GM23338 (cell line): ENCODE results near the gene SH3PXD2B. TPM values are rescaled to one million over a fixed set of nuclear protein-coding genes. Genes with fewer than 3 reads are reported as not detected.

Source experiments
- ATAC-seq: fragments of 200-7000 bp; cut with Tn5 transposase; 3 replicates; pipeline ENCODE4 v1.9.1; 2020
- DNase-seq: peaks from one replicate; pipeline ENCODE4 v3.0.0-alpha.2; 2015; ENCODE audit warnings: low spot score
- H2AFZ ChIP-seq: fragments of 200-600 bp; sonication (generic); 2 replicates; pipeline ENCODE4 v1.8.0; 2016; ENCODE audit warnings: antibody characterized with exemption, mild to moderate bottlenecking, moderate library complexity
- H3F3A ChIP-seq: fragments of 200-600 bp; sonication (generic); replicated peaks from 2 replicates; pipeline ENCODE4 v1.8.0; 2017; ENCODE audit warnings: antibody characterized with exemption, mixed run types, low read depth
- H3K27ac ChIP-seq: fragments of 200-600 bp; sonication (generic); 2 replicates; pipeline ENCODE4 v1.6.1; 2016; ENCODE audit warnings: low read depth
- H3K27me3 ChIP-seq: fragments of 200-600 bp; sonication (generic); 2 replicates; pipeline ENCODE4 v1.8.0; 2016; ENCODE audit warnings: mild to moderate bottlenecking, mixed run types, moderate library complexity; ENCODE audit not compliant: insufficient read depth
- H3K36me3 ChIP-seq: fragments of 200-600 bp; sonication (generic); 2 replicates; pipeline ENCODE4 v1.8.0; 2016; ENCODE audit warnings: mild to moderate bottlenecking; ENCODE audit not compliant: insufficient read depth
- H3K4me1 ChIP-seq: fragments of 200-600 bp; sonication (generic); 2 replicates; pipeline ENCODE4 v1.8.0; 2016; ENCODE audit warnings: mild to moderate bottlenecking, moderate library complexity; ENCODE audit not compliant: insufficient read depth
- H3K4me2 ChIP-seq: fragments of 200-600 bp; sonication (generic); 2 replicates; pipeline ENCODE4 v1.7.1; 2017; ENCODE audit warnings: mixed run types
- H3K4me3 ChIP-seq: fragments of 200-600 bp; sonication (generic); 2 replicates; pipeline ENCODE4 v1.6.1; 2016; ENCODE audit warnings: mixed run types
- H3K79me2 ChIP-seq: fragments of 200-600 bp; sonication (generic); replicated peaks from 2 replicates; pipeline ENCODE4 v1.8.0; 2017; ENCODE audit warnings: mild to moderate bottlenecking; ENCODE audit not compliant: insufficient read depth
- H3K9me2 ChIP-seq: fragments of 200-600 bp; sonication (generic); 2 replicates; pipeline ENCODE4 v1.8.0; 2017; ENCODE audit not compliant: insufficient read depth
- H4K20me1 ChIP-seq: fragments of 200-600 bp; sonication (generic); replicated peaks from 2 replicates; pipeline ENCODE4 v1.8.0; 2017; ENCODE audit warnings: mild to moderate bottlenecking; ENCODE audit not compliant: insufficient read depth
- H3K27ac Mint-ChIP-seq: 2 replicates; pipeline ENCODE4 v1.8.0; 2020; ENCODE audit warnings: inconsistent platforms, mild to moderate bottlenecking, moderate library complexity, mixed read lengths
- H3K27me3 Mint-ChIP-seq: 3 replicates; pipeline ENCODE4 v1.8.0; 2022; ENCODE audit warnings: low read depth, mild to moderate bottlenecking, moderate library complexity, mixed read lengths, inconsistent platforms; ENCODE audit not compliant: insufficient read depth, poor library complexity
- H3K36me3 Mint-ChIP-seq: 3 replicates; pipeline ENCODE4 v1.8.0; 2021; ENCODE audit warnings: low read depth, mild to moderate bottlenecking, inconsistent platforms, moderate library complexity, mixed read lengths
- H3K4me1 Mint-ChIP-seq: 3 replicates; pipeline ENCODE4 v1.8.0; 2020; ENCODE audit warnings: mild to moderate bottlenecking, inconsistent platforms, mixed read lengths
- H3K4me3 Mint-ChIP-seq: 3 replicates; pipeline ENCODE4 v1.8.0; 2021; ENCODE audit warnings: moderate library complexity, mild to moderate bottlenecking, inconsistent platforms, mixed read lengths
- H3K9me3 Mint-ChIP-seq: 3 replicates; pipeline ENCODE4 v1.8.0; 2020; ENCODE audit warnings: moderate library complexity, mild to moderate bottlenecking, inconsistent platforms, mixed read lengths
- CREB1 ChIP-seq: fragments of 250-450 bp; sonication (Bioruptor Pico); IDR thresholded peaks from 2 replicates; pipeline ENCODE4 v1.5.0; 2020; ENCODE audit warnings: low read depth, mild to moderate bottlenecking, moderate library complexity
- CTCF ChIP-seq, 2 experiments: fragments of 200-600 bp in 1 of 2; sonication (generic) in 1 of 2; conservative IDR thresholded peaks; 2 replicates each; pipeline versions ENCODE4 v1.5.1 to v1.6.1; 2016 to 2017; ENCODE audit warnings: antibody characterized with exemption in 2 of 2, low read depth in 2 of 2, mild to moderate bottlenecking in 2 of 2, moderate library complexity in 1 of 2
- EZH2 ChIP-seq: fragments of 200-600 bp; sonication (generic); IDR thresholded peaks from one replicate; pipeline ENCODE4 v1.8.0; 2017; ENCODE audit warnings: antibody characterized with exemption, mild to moderate bottlenecking, low read depth; ENCODE audit not compliant: unreplicated experiment
- EZH2phosphoT487 ChIP-seq: fragments of 200-600 bp; sonication (generic); IDR thresholded peaks from one replicate; pipeline ENCODE4 v1.8.1; 2018; ENCODE audit warnings: antibody characterized with exemption; ENCODE audit not compliant: unreplicated experiment
- NANOG ChIP-seq: IDR thresholded peaks from 2 replicates; pipeline ENCODE4 v1.6.1; 2016; ENCODE audit warnings: antibody characterized with exemption, borderline replicate concordance
- POLR2AphosphoS5 ChIP-seq: IDR thresholded peaks from 2 replicates; pipeline ENCODE4 v1.6.1; 2016; ENCODE audit warnings: antibody characterized with exemption, low read depth
- REST ChIP-seq: IDR thresholded peaks from one replicate; pipeline ENCODE4 v1.6.1; 2018; ENCODE audit warnings: antibody characterized with exemption; ENCODE audit not compliant: unreplicated experiment
- ZNF331 ChIP-seq: fragments of 250-450 bp; sonication (Bioruptor Pico); IDR thresholded peaks from 2 replicates; pipeline ENCODE4 v1.5.0; 2020; ENCODE audit warnings: low read depth, mild to moderate bottlenecking, moderate library complexity
- polyA plus RNA-seq: library from polyadenylated mRNA; unstranded; fragments of >200 nt; fragmentation: Nextera tagmentation; extraction: Ambion mirVana; gene quantifications from 2 replicates; pipeline ENCODE4 v1.2.1, GENCODE V29; 2016
- total RNA-seq: library from RNA; depleted of rRNA; stranded (reverse); fragments of >200 nt; shearing (Covaris generic); gene quantifications from 2 replicates; pipeline ENCODE4 v1.2.3, GENCODE V29; 2014
- TF ChIP-seq, protein P1 (sequence below): fragments of 250-450 bp; sonication (Bioruptor Pico); IDR thresholded peaks from 2 replicates; pipeline ENCODE4 v1.5.0; 2020; ENCODE audit warnings: mild to moderate bottlenecking, moderate library complexity
- TF ChIP-seq, protein P2 (sequence below): IDR thresholded peaks from 2 replicates; pipeline ENCODE4 v1.6.1; 2016; ENCODE audit warnings: antibody characterized with exemption

The SH3PXD2B gene
- total and polyA plus RNA-seq, 2 experiments from 2014 or later, result 40.2 to 52.5 TPM

DNA sequence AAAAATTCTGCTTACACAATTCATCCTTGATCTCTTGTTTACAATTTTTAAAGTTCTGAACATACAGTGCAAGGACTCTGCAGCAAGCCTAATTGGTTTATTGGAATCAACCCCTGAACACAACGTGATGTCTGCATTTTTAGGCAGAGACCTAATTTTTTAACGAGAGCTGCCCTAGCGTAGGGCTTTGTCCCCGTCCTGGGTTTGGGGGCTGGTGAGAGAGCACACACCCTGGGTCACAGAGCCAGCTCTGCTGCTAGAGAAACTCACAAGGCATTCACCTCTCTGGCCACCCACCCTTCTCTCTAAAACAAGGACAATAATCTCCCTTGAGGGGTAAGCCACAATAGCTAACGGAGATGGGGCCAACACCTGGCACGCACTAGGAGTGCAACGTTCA is 28.2 kb downstream of the SH3PXD2B start:
- H3K27me3 Mint-ChIP-seq, result peaks cover 15% of the 10 kb centered on the region
- TF ChIP-seq ZNF331 (CRISPR knock-in tag), result no peak
- TF ChIP-seq, protein P1, sequence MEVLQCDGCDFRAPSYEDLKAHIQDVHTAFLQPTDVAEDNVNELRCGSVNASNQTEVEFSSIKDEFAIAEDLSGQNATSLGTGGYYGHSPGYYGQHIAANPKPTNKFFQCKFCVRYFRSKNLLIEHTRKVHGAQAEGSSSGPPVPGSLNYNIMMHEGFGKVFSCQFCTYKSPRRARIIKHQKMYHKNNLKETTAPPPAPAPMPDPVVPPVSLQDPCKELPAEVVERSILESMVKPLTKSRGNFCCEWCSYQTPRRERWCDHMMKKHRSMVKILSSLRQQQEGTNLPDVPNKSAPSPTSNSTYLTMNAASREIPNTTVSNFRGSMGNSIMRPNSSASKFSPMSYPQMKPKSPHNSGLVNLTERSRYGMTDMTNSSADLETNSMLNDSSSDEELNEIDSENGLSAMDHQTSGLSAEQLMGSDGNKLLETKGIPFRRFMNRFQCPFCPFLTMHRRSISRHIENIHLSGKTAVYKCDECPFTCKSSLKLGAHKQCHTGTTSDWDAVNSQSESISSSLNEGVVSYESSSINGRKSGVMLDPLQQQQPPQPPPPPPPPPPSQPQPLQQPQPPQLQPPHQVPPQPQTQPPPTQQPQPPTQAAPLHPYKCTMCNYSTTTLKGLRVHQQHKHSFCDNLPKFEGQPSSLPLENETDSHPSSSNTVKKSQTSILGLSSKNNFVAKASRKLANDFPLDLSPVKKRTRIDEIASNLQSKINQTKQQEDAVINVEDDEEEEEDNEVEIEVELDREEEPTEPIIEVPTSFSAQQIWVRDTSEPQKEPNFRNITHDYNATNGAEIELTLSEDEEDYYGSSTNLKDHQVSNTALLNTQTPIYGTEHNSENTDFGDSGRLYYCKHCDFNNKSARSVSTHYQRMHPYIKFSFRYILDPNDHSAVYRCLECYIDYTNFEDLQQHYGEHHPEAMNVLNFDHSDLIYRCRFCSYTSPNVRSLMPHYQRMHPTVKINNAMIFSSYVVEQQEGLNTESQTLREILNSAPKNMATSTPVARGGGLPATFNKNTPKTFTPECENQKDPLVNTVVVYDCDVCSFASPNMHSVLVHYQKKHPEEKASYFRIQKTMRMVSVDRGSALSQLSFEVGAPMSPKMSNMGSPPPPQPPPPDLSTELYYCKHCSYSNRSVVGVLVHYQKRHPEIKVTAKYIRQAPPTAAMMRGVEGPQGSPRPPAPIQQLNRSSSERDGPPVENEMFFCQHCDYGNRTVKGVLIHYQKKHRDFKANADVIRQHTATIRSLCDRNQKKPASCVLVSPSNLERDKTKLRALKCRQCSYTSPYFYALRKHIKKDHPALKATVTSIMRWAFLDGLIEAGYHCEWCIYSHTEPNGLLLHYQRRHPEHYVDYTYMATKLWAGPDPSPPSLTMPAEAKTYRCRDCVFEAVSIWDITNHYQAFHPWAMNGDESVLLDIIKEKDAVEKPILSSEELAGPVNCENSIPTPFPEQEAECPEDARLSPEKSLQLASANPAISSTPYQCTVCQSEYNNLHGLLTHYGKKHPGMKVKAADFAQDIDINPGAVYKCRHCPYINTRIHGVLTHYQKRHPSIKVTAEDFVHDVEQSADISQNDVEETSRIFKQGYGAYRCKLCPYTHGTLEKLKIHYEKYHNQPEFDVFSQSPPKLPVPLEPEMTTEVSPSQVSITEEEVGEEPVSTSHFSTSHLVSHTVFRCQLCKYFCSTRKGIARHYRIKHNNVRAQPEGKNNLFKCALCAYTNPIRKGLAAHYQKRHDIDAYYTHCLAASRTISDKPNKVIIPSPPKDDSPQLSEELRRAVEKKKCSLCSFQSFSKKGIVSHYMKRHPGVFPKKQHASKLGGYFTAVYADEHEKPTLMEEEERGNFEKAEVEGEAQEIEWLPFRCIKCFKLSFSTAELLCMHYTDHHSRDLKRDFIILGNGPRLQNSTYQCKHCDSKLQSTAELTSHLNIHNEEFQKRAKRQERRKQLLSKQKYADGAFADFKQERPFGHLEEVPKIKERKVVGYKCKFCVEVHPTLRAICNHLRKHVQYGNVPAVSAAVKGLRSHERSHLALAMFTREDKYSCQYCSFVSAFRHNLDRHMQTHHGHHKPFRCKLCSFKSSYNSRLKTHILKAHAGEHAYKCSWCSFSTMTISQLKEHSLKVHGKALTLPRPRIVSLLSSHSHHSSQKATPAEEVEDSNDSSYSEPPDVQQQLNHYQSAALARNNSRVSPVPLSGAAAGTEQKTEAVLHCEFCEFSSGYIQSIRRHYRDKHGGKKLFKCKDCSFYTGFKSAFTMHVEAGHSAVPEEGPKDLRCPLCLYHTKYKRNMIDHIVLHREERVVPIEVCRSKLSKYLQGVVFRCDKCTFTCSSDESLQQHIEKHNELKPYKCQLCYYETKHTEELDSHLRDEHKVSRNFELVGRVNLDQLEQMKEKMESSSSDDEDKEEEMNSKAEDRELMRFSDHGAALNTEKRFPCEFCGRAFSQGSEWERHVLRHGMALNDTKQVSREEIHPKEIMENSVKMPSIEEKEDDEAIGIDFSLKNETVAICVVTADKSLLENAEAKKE, result no peak
- no peak for TF ChIP-seq NANOG
- TF ChIP-seq POLR2AphosphoS5, result no peak
- no peak for TF ChIP-seq EZH2phosphoT487
- TF ChIP-seq CTCF (conservative IDR thresholded peaks at IDR 0.05; ENCODE audit: low read depth in 2 of 2), result no peak
- no peak for TF ChIP-seq CREB1 (CRISPR knock-in tag)
- TF ChIP-seq, protein P2, sequence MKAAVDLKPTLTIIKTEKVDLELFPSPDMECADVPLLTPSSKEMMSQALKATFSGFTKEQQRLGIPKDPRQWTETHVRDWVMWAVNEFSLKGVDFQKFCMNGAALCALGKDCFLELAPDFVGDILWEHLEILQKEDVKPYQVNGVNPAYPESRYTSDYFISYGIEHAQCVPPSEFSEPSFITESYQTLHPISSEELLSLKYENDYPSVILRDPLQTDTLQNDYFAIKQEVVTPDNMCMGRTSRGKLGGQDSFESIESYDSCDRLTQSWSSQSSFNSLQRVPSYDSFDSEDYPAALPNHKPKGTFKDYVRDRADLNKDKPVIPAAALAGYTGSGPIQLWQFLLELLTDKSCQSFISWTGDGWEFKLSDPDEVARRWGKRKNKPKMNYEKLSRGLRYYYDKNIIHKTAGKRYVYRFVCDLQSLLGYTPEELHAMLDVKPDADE, result no peak
- no peak for TF ChIP-seq REST
- TF ChIP-seq EZH2, result no peak
- H3F3A ChIP-seq, result no peaks in the 10 kb centered on the region
- ATAC-seq (no peak), DNase-seq (no peak)
- peaks cover 13% of the 10 kb centered on the region for H3K4me1 Mint-ChIP-seq
- H3K4me2 ChIP-seq, result no peak overlapping the region
- no peak overlapping the region for H3K27ac Mint-ChIP-seq
- H3K36me3 Mint-ChIP-seq, result peaks cover 20% of the 10 kb centered on the region
- H3K9me2 ChIP-seq, result no peaks in the 10 kb centered on the region
- H3K36me3 ChIP-seq, result peaks cover 7% of the 10 kb centered on the region; the same call in 1 of the 2 replicates
- peaks cover 40% of the 10 kb centered on the region for H4K20me1 ChIP-seq
- H3K4me1 ChIP-seq, result no peaks in the 10 kb centered on the region
- H3K27me3 ChIP-seq, result no peaks in the 10 kb centered on the region
- H3K9me3 Mint-ChIP-seq, result no peaks in the 10 kb centered on the region
- H2AFZ ChIP-seq, result no peak overlapping the region
- H3K4me3 Mint-ChIP-seq, result no peak overlapping the region
- no peak overlapping the region for H3K27ac ChIP-seq
- peaks cover 49% of the 10 kb centered on the region for H3K79me2 ChIP-seq
- no peak overlapping the region for H3K4me3 ChIP-seq
